Osteoblast (primary cell): ENCODE data around the gene SGCD. TPM values are rescaled to one million over a fixed set of nuclear protein-coding genes. Genes with fewer than 3 reads are reported as not detected.
A peak's percentile ranks its signal among the peaks of the same experiment; 100 is the strongest.

Experiments
- DNase-seq: peaks from one replicate; pipeline ENCODE4 v3.0.0; 2011; ENCODE audit warnings: low spot score, mixed read lengths; ENCODE audit not compliant: insufficient read length; ENCODE audit errors: missing footprints
- H2AFZ ChIP-seq: 2 replicates; pipeline ENCODE4 v1.6.0; 2011; ENCODE audit warnings: mild to moderate bottlenecking, low read length
- H3K27ac ChIP-seq: 2 replicates; pipeline ENCODE4 v1.5.1; 2011; ENCODE audit warnings: mild to moderate bottlenecking, low read depth, low read length, moderate library complexity
- H3K27me3 ChIP-seq: 2 replicates; pipeline ENCODE4 v1.6.0; 2012; ENCODE audit warnings: mild to moderate bottlenecking, control low read depth, inconsistent platforms, low read length, moderate library complexity; ENCODE audit not compliant: insufficient read depth
- H3K36me3 ChIP-seq: 2 replicates; pipeline ENCODE4 v1.5.1; 2011; ENCODE audit warnings: mild to moderate bottlenecking, low read length, control low read depth, moderate library complexity; ENCODE audit not compliant: insufficient read depth
- H3K4me1 ChIP-seq: 2 replicates; pipeline ENCODE4 v1.5.1; 2011; ENCODE audit warnings: mild to moderate bottlenecking, low read length, control low read depth, moderate library complexity; ENCODE audit not compliant: insufficient read depth
- H3K4me2 ChIP-seq: 2 replicates; pipeline ENCODE4 v1.6.0; 2011; ENCODE audit warnings: mild to moderate bottlenecking, low read length; ENCODE audit not compliant: insufficient read depth
- H3K4me3 ChIP-seq: fragments of 200-600 bp; sonication (generic); 3 replicates; pipeline ENCODE4 v1.5.1; 2012; ENCODE audit warnings: mild to moderate bottlenecking, low read length, inconsistent platforms; ENCODE audit not compliant: insufficient read depth
- H3K79me2 ChIP-seq: 2 replicates; pipeline ENCODE4 v1.6.0; 2012; ENCODE audit warnings: mild to moderate bottlenecking, low read length, control low read depth, inconsistent platforms; ENCODE audit not compliant: insufficient read depth
- H3K9me3 ChIP-seq: 2 replicates; pipeline ENCODE4 v1.5.1; 2011; ENCODE audit warnings: low read depth, low read length, control low read depth
- H4K20me1 ChIP-seq: 2 replicates; pipeline ENCODE4 v1.6.0; 2012; ENCODE audit warnings: mild to moderate bottlenecking, low read length, control low read depth; ENCODE audit not compliant: insufficient read depth
- total RNA-seq: library from RNA; depleted of rRNA; stranded (reverse); fragments of >200 nt; gene quantifications from 2 replicates; pipeline ENCODE4 v1.2.3, GENCODE V29; 2012
- TF ChIP-seq, protein P1 (sequence below): IDR thresholded peaks from 2 replicates; pipeline ENCODE4 v1.5.1; 2011; ENCODE audit warnings: mild to moderate bottlenecking, low read depth, low read length, moderate library complexity; ENCODE audit errors: extremely low read depth

Gene SGCD
- total RNA-seq, 1 donor, result 27.1 TPM

DNA sequence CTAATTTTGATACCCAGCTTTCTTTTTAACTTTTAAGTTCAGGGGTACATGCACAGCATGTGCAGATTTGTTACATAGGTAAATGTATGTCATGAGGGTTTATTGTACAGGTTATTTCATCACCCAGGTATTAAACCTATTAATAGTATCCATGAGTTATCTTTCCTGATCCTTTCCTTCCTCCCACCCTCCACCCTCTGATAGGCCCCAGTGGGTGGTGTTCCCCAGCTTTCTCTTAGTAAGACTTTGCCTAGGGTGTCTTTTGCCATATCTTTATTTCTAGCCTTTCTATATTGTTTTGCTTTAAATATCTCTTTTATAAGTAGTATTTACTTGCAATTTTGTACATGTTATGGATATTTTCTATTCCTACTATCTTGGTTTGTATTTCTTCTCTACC is 243.7 kb downstream of the SGCD start:
- TF ChIP-seq, protein P1, sequence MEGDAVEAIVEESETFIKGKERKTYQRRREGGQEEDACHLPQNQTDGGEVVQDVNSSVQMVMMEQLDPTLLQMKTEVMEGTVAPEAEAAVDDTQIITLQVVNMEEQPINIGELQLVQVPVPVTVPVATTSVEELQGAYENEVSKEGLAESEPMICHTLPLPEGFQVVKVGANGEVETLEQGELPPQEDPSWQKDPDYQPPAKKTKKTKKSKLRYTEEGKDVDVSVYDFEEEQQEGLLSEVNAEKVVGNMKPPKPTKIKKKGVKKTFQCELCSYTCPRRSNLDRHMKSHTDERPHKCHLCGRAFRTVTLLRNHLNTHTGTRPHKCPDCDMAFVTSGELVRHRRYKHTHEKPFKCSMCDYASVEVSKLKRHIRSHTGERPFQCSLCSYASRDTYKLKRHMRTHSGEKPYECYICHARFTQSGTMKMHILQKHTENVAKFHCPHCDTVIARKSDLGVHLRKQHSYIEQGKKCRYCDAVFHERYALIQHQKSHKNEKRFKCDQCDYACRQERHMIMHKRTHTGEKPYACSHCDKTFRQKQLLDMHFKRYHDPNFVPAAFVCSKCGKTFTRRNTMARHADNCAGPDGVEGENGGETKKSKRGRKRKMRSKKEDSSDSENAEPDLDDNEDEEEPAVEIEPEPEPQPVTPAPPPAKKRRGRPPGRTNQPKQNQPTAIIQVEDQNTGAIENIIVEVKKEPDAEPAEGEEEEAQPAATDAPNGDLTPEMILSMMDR, result no peak

DNA sequence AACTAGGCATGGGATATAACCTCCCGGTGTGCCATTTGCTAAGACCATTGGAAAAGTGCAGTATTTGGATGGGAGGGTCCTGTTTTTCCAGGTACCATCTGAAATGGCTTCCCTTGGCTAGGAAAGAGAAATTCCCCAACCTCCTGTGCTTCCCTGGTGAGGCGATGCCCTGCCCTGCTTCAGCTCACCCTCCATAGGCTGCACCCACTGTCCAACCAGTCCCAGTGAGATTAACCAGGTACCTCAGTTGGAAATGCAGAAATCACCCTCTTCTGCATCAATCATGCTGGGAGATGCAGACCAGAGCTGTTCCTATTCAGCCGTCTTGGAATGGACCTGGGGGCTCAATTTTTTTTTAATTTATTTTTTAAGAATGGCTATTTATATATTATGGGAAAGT is 254.8 kb downstream of the SGCD start:
- H4K20me1 ChIP-seq, result no peaks in the 10 kb centered on the region
- TF ChIP-seq, protein P1, result no peak

More for the DNA sequence above, 243.7 kb downstream of the SGCD start:
- Histone ChIP-seq H3K4me3 (no peak overlapping the region), H3K27me3 (no peaks in the 10 kb centered on the region), H3K27ac (no peak overlapping the region), H2AFZ (no peak overlapping the region), H3K79me2 (no peaks in the 10 kb centered on the region), H3K4me1 (no peaks in the 10 kb centered on the region), H3K4me2 (no peak overlapping the region), H3K9me3 (no peaks in the 10 kb centered on the region), H4K20me1 (no peaks in the 10 kb centered on the region), H3K36me3 (no peaks in the 10 kb centered on the region)
- no peak for DNase-seq

DNA sequence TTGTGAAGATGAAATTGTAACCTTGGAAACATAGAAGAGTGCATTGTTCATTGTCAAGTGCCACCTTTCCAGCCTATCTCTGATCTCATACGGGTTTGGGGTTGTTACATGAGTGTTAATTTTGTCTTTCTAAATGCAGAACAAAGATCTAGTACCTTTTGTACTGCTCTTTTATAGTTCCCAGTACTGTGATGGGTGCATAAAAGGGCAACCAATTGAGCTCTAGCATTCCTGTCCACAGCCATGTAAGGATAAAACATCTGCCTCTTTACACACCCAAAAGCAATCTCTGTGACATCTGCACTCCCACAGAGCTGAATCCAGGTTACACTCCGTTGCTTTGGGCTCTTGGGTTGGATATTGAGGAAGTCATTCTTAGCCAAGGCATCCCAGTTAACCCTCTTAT is 255.2 kb downstream of the SGCD start:
- Histone ChIP-seq H3K4me2 (no peak overlapping the region), H3K4me3 (no peak overlapping the region), H3K36me3 (no peaks in the 10 kb centered on the region), H3K4me1 (no peaks in the 10 kb centered on the region), H2AFZ (no peak overlapping the region), H4K20me1 (no peaks in the 10 kb centered on the region), H3K9me3 (no peaks in the 10 kb centered on the region), H3K79me2 (no peaks in the 10 kb centered on the region), H3K27ac (no peak overlapping the region), H3K27me3 (no peaks in the 10 kb centered on the region)
- no peak for DNase-seq
- TF ChIP-seq, protein P1, result no peak

More for the DNA sequence above, 254.8 kb downstream of the SGCD start:
- H3K9me3 ChIP-seq, result no peaks in the 10 kb centered on the region
- H3K79me2 ChIP-seq, result no peaks in the 10 kb centered on the region
- no peaks in the 10 kb centered on the region for H3K36me3 ChIP-seq
- no peak overlapping the region for H3K4me2 ChIP-seq
- no peaks in the 10 kb centered on the region for H3K4me1 ChIP-seq
- H3K27me3 ChIP-seq, result no peaks in the 10 kb centered on the region
- H3K27ac ChIP-seq, result no peak overlapping the region
- no peak overlapping the region for H3K4me3 ChIP-seq
- DNase-seq, result no peak
- H2AFZ ChIP-seq, result no peak overlapping the region

DNA sequence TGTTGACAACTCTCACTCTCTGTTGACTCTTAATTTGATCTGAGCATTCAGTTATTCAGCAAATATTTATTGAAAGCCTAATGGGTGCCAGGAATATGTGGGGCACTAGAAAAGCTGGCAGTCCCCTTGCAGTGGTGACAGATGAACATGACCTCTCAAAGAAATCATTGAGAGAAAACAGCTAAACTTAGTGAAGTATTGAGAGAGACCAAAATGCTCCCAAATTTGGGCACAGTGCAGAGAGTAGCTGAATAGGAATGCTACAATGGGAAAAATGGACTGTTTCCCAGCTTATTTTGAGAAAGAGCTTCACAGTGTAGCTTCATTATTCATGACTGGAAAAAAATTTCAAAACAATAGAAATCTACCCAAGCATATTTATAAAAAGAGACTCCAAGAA is 257.9 kb downstream of the SGCD start:
- Histone ChIP-seq H4K20me1 (no peaks in the 10 kb centered on the region), H3K9me3 (no peaks in the 10 kb centered on the region), H3K79me2 (no peaks in the 10 kb centered on the region), H3K36me3 (no peaks in the 10 kb centered on the region), H3K27me3 (no peaks in the 10 kb centered on the region), H3K4me2 (no peak overlapping the region), H2AFZ (no peak overlapping the region), H3K4me3 (no peak overlapping the region), H3K27ac (no peak overlapping the region), H3K4me1 (no peaks in the 10 kb centered on the region)
- TF ChIP-seq, protein P1, result no peak
- DNase-seq, result peak; percentile 41
